Osteoblast (primary cell): ENCODE data around the gene ING5. TPM values are rescaled to one million over a fixed set of nuclear protein-coding genes. Genes with fewer than 3 reads are reported as not detected.

Experiments
- DNase-seq: peaks from one replicate; pipeline ENCODE4 v3.0.0; 2011; ENCODE audit warnings: low spot score, mixed read lengths; ENCODE audit not compliant: insufficient read length; ENCODE audit errors: missing footprints
- H2AFZ ChIP-seq: 2 replicates; pipeline ENCODE4 v1.6.0; 2011; ENCODE audit warnings: mild to moderate bottlenecking, low read length
- H3K27ac ChIP-seq: 2 replicates; pipeline ENCODE4 v1.5.1; 2011; ENCODE audit warnings: mild to moderate bottlenecking, low read depth, low read length, moderate library complexity
- H3K27me3 ChIP-seq: 2 replicates; pipeline ENCODE4 v1.6.0; 2012; ENCODE audit warnings: mild to moderate bottlenecking, control low read depth, inconsistent platforms, low read length, moderate library complexity; ENCODE audit not compliant: insufficient read depth
- H3K36me3 ChIP-seq: 2 replicates; pipeline ENCODE4 v1.5.1; 2011; ENCODE audit warnings: mild to moderate bottlenecking, low read length, control low read depth, moderate library complexity; ENCODE audit not compliant: insufficient read depth
- H3K4me1 ChIP-seq: 2 replicates; pipeline ENCODE4 v1.5.1; 2011; ENCODE audit warnings: mild to moderate bottlenecking, low read length, control low read depth, moderate library complexity; ENCODE audit not compliant: insufficient read depth
- H3K4me2 ChIP-seq: 2 replicates; pipeline ENCODE4 v1.6.0; 2011; ENCODE audit warnings: mild to moderate bottlenecking, low read length; ENCODE audit not compliant: insufficient read depth
- H3K4me3 ChIP-seq: fragments of 200-600 bp; sonication (generic); 3 replicates; pipeline ENCODE4 v1.5.1; 2012; ENCODE audit warnings: mild to moderate bottlenecking, low read length, inconsistent platforms; ENCODE audit not compliant: insufficient read depth
- H3K79me2 ChIP-seq: 2 replicates; pipeline ENCODE4 v1.6.0; 2012; ENCODE audit warnings: mild to moderate bottlenecking, low read length, control low read depth, inconsistent platforms; ENCODE audit not compliant: insufficient read depth
- H3K9me3 ChIP-seq: 2 replicates; pipeline ENCODE4 v1.5.1; 2011; ENCODE audit warnings: low read depth, low read length, control low read depth
- H4K20me1 ChIP-seq: 2 replicates; pipeline ENCODE4 v1.6.0; 2012; ENCODE audit warnings: mild to moderate bottlenecking, low read length, control low read depth; ENCODE audit not compliant: insufficient read depth
- CTCF ChIP-seq: IDR thresholded peaks from 2 replicates; pipeline ENCODE4 v1.5.1; 2011; ENCODE audit warnings: mild to moderate bottlenecking, low read depth, low read length, moderate library complexity; ENCODE audit errors: extremely low read depth
- total RNA-seq: library from RNA; depleted of rRNA; stranded (reverse); fragments of >200 nt; gene quantifications from 2 replicates; pipeline ENCODE4 v1.2.3, GENCODE V29; 2012

Gene ING5
- total RNA-seq, 1 donor, result 16.6 TPM

DNA sequence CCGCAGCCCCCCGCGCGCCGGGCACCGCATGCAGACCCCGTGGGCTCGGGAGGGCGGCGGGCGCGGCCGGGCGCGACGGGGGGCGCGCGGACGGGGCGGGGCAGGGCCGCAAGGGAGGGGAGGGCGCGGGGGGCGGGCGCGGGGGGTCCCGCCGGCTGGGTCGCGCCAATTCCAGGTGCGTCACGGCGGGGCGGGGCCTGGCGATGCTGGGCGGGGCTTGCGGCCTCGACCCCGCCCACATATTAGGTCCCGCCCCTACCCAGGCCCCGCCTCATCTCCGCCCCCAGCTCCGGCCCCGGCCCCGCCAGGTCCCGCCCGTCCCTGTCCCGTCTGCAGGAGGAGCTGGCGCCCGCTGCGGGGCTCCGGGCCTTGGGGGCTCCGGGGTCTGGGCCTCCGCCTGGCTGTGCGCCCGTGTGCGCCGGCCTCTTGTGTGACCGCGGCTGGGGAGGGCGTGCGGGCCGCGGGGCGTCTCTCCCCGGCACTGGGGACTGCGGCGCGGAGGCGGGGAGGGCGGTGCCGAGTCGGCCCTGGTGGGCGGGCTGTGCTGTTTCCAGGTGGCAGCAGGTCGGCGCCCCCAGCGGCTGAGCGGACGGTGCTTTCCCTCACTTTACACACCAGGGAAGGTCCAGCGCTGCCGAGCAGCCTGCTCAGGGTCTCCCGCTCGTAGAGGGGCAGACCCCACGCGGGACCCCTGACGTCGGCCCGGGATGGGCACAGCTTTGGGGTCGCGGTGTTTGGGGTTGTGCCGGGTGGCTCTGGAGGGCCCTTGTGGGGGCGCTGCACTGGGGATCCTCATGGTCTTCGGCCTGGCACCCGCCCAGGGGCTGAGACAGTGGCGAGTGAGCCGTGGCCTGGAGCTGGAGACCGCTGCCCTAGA is 554 bp downstream of the ING5 start:
- DNase-seq, result peak; percentile 98
- Histone ChIP-seq H3K27ac (peak overlapping the region; percentile 56), H3K4me2 (peak overlapping the region; percentile 98), H3K4me3 (peak overlapping the region; percentile 94), H3K79me2 (peaks cover 19% of the 10 kb centered on the region), H4K20me1 (peaks cover 10% of the 10 kb centered on the region), H2AFZ (peak overlapping the region; percentile 70), H3K4me1 (peaks cover 9% of the 10 kb centered on the region), H3K36me3 (peaks cover 18% of the 10 kb centered on the region), H3K27me3 (no peaks in the 10 kb centered on the region), H3K9me3 (no peaks in the 10 kb centered on the region)
- TF ChIP-seq CTCF, result peak; percentile 12

DNA sequence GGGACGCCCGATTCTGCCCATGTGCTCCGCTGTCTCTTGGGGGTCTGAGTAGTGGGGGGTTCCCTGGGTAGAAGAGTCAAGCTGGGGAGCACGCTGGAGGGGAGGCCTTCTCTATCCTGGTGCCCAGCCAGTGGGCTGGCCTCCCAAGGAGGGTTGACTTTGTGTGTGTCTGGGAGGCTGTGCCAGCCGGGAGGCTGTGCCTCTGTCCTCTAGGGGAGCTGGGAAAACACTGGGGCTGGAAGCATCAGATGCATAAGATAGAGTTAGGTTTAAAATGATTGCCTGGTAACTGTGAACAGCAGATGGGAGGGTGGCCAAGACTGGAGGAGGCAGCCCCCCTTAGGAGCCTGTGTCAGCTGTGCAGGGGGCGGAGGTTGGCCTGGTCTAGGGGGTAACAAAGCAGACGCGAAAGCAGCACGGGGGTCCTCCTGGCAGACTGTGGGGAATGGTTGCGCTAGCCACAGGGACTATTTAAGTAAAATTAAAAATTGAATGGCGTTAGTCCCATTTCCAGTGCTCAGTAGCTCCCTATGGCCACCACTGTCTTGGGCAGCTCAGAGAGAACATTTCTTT is 1.3 kb downstream of the ING5 start:
- no peak for TF ChIP-seq CTCF
- DNase-seq, result peak; percentile 91

DNA sequence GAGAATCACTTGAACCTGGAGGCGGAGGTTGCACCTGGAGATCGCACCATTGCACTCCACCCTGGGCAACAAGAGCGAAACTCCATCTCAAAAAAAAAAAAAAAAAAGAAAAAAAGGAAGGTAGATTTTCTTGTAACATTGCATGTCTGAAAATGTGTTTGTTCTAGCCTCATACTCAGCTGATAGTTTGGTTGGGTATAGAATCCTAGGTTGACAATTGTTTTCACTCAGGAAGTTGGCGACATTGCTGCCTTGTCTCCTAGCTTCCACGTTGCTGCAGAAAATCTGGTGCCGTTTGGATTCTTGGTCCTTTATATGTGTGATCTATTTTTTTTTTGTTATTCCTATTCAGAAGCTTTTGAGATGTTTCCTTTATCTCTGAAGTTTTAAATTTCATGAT is 4.7 kb downstream of the ING5 start:
- Histone ChIP-seq H3K27me3 (no peaks in the 10 kb centered on the region), H3K27ac (no peak overlapping the region), H2AFZ (no peak overlapping the region), H3K36me3 (peaks cover 42% of the 10 kb centered on the region), H3K9me3 (no peaks in the 10 kb centered on the region), H4K20me1 (peaks cover 10% of the 10 kb centered on the region), H3K4me1 (peaks cover 9% of the 10 kb centered on the region), H3K4me3 (no peak overlapping the region), H3K4me2 (no peak overlapping the region), H3K79me2 (peaks cover 19% of the 10 kb centered on the region)
- DNase-seq, result no peak
- TF ChIP-seq CTCF, result no peak

More for the DNA sequence above, 1.3 kb downstream of the ING5 start:
- Histone ChIP-seq H3K4me3 (peak overlapping the region; percentile 94), H2AFZ (peak overlapping the region; percentile 70), H3K4me2 (peak overlapping the region; percentile 98), H3K36me3 (peaks cover 21% of the 10 kb centered on the region), H4K20me1 (peaks cover 10% of the 10 kb centered on the region), H3K79me2 (peaks cover 19% of the 10 kb centered on the region), H3K4me1 (peaks cover 9% of the 10 kb centered on the region), H3K9me3 (no peaks in the 10 kb centered on the region), H3K27ac (peak overlapping the region; percentile 56), H3K27me3 (no peaks in the 10 kb centered on the region)

DNA sequence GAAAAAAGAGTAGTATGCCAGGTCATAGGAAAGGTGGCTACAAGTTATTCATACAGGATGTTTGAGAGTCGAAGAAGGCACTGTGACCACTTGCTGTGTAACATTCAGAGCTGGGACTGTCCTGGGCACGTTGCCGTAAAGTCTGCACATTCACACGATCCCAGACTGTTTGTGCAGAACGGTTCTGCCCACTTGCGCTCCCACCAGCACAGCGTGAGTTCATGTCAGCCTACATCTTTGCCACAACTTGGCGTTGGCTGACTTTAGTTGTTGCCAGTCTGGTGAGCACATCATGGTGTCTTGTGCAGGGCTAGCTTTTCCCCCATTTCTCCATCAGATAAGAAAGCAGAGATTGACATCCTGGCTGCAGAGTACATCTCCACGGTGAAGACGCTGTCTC is 7.0 kb downstream of the ING5 start:
- Histone ChIP-seq H3K4me3 (no peak overlapping the region), H3K27me3 (no peaks in the 10 kb centered on the region), H3K79me2 (peaks cover 3% of the 10 kb centered on the region), H3K4me2 (no peak overlapping the region), H3K9me3 (no peaks in the 10 kb centered on the region), H3K27ac (no peak overlapping the region), H2AFZ (no peak overlapping the region), H4K20me1 (no peaks in the 10 kb centered on the region), H3K36me3 (peaks cover 58% of the 10 kb centered on the region), H3K4me1 (no peaks in the 10 kb centered on the region)
- no peak for DNase-seq
- TF ChIP-seq CTCF, result no peak
